Measurements from ENCODE around the gene DBT.

DBT gene

GRCh38 chr1:100168051-100168450 is 81.6 kb downstream of the DBT start:
- no peak overlapping the region for H3K4me2 ChIP-seq (ENCODE audit: low read length)
- no peak overlapping the region for H3K4me3 ChIP-seq (ENCODE audit: low read depth, low read length)
- no peak overlapping the region for H3K9ac ChIP-seq
- H3K27ac ChIP-seq, result no peak overlapping the region
- no peaks in the 10 kb centered on the region for H3K4me1 ChIP-seq
- H3K27me3 ChIP-seq (ENCODE audit: control insufficient read depth, insufficient read depth, low read length), result no peaks in the 10 kb centered on the region
- H3K36me3 ChIP-seq (ENCODE audit: control insufficient read depth, insufficient read depth, low read length), result no peaks in the 10 kb centered on the region
- H3K79me2 ChIP-seq, result no peaks in the 10 kb centered on the region
- no peaks in the 10 kb centered on the region for H3K9me3 ChIP-seq (ENCODE audit: control insufficient read depth, low read length)
- no peak overlapping the region for H2AFZ ChIP-seq
- TF ChIP-seq, protein P1, sequence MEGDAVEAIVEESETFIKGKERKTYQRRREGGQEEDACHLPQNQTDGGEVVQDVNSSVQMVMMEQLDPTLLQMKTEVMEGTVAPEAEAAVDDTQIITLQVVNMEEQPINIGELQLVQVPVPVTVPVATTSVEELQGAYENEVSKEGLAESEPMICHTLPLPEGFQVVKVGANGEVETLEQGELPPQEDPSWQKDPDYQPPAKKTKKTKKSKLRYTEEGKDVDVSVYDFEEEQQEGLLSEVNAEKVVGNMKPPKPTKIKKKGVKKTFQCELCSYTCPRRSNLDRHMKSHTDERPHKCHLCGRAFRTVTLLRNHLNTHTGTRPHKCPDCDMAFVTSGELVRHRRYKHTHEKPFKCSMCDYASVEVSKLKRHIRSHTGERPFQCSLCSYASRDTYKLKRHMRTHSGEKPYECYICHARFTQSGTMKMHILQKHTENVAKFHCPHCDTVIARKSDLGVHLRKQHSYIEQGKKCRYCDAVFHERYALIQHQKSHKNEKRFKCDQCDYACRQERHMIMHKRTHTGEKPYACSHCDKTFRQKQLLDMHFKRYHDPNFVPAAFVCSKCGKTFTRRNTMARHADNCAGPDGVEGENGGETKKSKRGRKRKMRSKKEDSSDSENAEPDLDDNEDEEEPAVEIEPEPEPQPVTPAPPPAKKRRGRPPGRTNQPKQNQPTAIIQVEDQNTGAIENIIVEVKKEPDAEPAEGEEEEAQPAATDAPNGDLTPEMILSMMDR (IDR thresholded peaks at IDR 0.05), result no peak

GRCh38 chr1:100164702-100165101 is 84.9 kb downstream of the DBT start:
- Histone ChIP-seq H3K4me2 (ENCODE audit: low read length) (no peak overlapping the region), H3K4me1 (no peaks in the 10 kb centered on the region), H3K36me3 (ENCODE audit: control insufficient read depth, insufficient read depth, low read length) (no peaks in the 10 kb centered on the region), H3K9ac (no peak overlapping the region), H3K27ac (no peak overlapping the region), H2AFZ (no peak overlapping the region), H3K27me3 (ENCODE audit: control insufficient read depth, insufficient read depth, low read length) (no peaks in the 10 kb centered on the region), H3K79me2 (no peaks in the 10 kb centered on the region), H3K4me3 (ENCODE audit: low read depth, low read length) (no peak overlapping the region), H3K9me3 (ENCODE audit: control insufficient read depth, low read length) (no peaks in the 10 kb centered on the region)
- TF ChIP-seq, protein P1 (IDR thresholded peaks at IDR 0.05), result no peak

DNA sequence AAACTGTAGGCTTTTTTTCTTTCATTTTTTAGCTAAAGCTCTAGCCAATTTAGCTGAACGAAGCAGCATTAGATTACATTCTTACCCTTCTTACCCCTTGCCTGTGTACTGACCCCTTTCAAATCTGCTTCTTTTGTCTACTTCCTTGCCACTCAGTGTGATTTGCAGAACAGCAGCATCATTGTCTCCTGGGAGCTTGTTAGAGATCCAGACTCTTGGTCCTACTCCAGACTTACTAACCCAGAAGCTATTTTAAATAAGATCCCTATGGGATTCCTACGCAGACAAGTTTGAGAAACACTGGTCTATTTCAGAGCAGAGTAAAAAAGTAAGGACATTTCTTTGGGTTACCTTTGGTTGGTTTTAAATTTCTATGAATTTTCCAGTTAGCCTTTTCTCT is 85.4 kb downstream of the DBT start:
- TF ChIP-seq, protein P1 (IDR thresholded peaks at IDR 0.05), result no peak
- Histone ChIP-seq H3K36me3 (ENCODE audit: control insufficient read depth, insufficient read depth, low read length) (no peaks in the 10 kb centered on the region), H3K27me3 (ENCODE audit: control insufficient read depth, insufficient read depth, low read length) (no peaks in the 10 kb centered on the region), H2AFZ (no peak overlapping the region), H3K9me3 (ENCODE audit: control insufficient read depth, low read length) (no peaks in the 10 kb centered on the region), H3K9ac (no peak overlapping the region), H3K4me2 (ENCODE audit: low read length) (no peak overlapping the region), H3K79me2 (no peaks in the 10 kb centered on the region), H3K4me1 (no peaks in the 10 kb centered on the region), H3K27ac (no peak overlapping the region), H3K4me3 (ENCODE audit: low read depth, low read length) (no peak overlapping the region)

- H3K4me1 ChIP-seq, result no peaks in the 10 kb centered on the region
- no peaks in the 10 kb centered on the region for H3K27me3 ChIP-seq (ENCODE audit: control insufficient read depth, insufficient read depth, low read length)
- H3K4me3 ChIP-seq (ENCODE audit: low read depth, low read length), result no peak overlapping the region
- no peaks in the 10 kb centered on the region for H3K79me2 ChIP-seq
- no peak overlapping the region for H3K9ac ChIP-seq
- no peak overlapping the region for H2AFZ ChIP-seq
- no peak overlapping the region for H3K4me2 ChIP-seq (ENCODE audit: low read length)
- no peaks in the 10 kb centered on the region for H3K9me3 ChIP-seq (ENCODE audit: control insufficient read depth, low read length)
- no peaks in the 10 kb centered on the region for H3K36me3 ChIP-seq (ENCODE audit: control insufficient read depth, insufficient read depth, low read length)
- TF ChIP-seq, protein P1 (IDR thresholded peaks at IDR 0.05), result no peak
- H3K27ac ChIP-seq, result no peak overlapping the region
Observed at GRCh38 chr1:100162881-100163280, 86.8 kb downstream of the DBT start.

DNA sequence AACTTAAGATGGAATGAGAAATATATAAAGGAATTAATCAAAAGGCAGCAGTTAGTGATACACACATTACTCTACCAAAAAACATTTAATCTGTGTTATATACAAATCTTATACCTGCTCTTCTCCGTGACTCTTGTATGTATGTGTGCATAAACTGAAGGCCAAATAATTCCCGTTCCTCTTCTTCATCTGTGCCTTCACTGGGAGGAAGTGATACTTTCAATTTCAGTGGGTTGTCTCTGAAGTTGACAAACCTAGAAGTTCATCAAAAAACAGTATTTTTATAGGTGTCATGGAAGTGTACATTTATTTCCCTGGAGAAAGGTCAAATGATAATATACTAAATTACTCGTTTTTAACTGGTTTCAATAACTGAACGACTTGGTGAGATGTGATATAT is 97.4 kb downstream of the DBT start:
- no peaks in the 10 kb centered on the region for H3K4me1 ChIP-seq
- H3K4me3 ChIP-seq (ENCODE audit: low read depth, low read length), result no peak overlapping the region
- H3K79me2 ChIP-seq, result no peaks in the 10 kb centered on the region
- no peaks in the 10 kb centered on the region for H3K36me3 ChIP-seq (ENCODE audit: control insufficient read depth, insufficient read depth, low read length)
- no peaks in the 10 kb centered on the region for H3K9me3 ChIP-seq (ENCODE audit: control insufficient read depth, low read length)
- no peak overlapping the region for H3K4me2 ChIP-seq (ENCODE audit: low read length)
- H3K9ac ChIP-seq, result no peak overlapping the region
- no peaks in the 10 kb centered on the region for H3K27me3 ChIP-seq (ENCODE audit: control insufficient read depth, insufficient read depth, low read length)
- TF ChIP-seq, protein P1 (IDR thresholded peaks at IDR 0.05), result no peak
- no peak overlapping the region for H2AFZ ChIP-seq
- no peak overlapping the region for H3K27ac ChIP-seq

Measured in parathyroid adenoma (tissue), 2 donors.